HPDE6-E6E7 (cell line): ENCODE results near the gene TMEM222.
"Not testable (repeated sequence)": the region's sequence is repeated elsewhere in the genome, so short reads cannot be mapped to it uniquely, and the experiment has no call there.

Experiments
- DNase-seq: peaks from one replicate; pipeline ENCODE4 v3.0.0; 2011; ENCODE audit warnings: missing footprints; ENCODE audit errors: extremely low spot score

The TMEM222 gene

DNA sequence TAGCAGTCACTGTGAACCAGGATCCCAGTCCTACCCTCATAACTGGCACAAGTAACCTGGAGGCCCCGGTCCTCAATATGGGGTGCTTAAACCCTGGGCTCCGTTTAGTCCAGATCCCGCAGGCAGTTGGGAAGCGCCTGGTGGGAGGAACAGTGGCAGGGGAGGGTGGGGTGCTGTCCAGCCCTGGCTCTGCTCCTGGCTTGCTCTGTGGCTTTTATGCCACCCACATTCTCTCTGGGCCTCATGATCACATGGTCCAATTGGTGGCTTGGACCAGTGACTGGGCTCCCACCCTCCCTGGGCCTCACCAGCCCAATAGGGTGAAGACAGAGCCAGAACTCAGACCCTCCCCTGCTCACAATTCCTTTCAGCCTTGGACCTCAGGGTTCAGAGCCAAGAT is 58.3 kb downstream of the TMEM222 start:
- no peak for DNase-seq

DNA sequence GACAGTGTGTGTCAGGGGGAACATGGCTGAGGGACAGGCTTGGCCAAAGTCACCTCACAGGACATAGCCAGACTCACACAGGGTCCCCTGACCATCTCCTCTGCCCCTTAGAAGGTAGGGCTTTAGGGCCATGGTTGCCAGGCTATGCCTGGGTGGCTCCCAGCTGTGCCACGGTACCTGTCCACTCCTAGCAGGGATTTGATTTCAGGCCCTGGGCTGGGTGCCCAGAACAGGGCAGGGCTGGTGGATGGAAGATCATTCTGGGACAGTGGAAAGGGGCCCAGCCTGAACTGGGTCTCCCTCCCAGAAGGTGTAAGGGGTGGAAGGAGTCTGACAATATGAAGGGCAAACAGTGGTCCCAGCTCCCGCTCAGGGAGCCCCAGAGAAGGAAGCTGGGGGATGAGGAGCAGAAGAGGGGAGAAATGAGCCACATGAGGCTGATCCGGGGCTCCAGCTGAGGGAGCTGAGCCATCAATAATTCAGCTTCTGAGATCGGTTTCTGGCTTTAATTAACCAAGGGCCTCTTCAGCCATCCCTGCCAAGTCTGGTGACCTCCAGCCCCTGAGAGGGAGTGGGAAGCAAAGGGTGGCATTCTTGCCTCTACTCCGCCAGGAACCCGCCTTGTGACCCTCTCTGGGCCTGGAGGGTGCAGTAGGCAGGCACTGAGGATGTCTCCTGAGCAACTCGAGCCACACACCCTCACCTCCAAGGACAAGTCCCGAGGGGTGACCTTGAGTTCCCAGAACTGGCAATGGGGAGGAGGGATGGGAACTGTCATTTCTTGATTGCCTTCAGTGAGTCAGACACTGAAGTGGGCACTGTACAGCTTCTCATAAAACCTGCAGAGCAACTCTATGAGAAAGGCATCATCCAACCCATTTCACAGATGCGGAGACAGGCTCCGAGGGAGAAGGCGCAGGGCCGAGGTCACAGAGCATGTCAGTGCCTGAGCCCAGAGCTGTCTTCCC is 59.1 kb downstream of the TMEM222 start:
- DNase-seq = no peak

DNA sequence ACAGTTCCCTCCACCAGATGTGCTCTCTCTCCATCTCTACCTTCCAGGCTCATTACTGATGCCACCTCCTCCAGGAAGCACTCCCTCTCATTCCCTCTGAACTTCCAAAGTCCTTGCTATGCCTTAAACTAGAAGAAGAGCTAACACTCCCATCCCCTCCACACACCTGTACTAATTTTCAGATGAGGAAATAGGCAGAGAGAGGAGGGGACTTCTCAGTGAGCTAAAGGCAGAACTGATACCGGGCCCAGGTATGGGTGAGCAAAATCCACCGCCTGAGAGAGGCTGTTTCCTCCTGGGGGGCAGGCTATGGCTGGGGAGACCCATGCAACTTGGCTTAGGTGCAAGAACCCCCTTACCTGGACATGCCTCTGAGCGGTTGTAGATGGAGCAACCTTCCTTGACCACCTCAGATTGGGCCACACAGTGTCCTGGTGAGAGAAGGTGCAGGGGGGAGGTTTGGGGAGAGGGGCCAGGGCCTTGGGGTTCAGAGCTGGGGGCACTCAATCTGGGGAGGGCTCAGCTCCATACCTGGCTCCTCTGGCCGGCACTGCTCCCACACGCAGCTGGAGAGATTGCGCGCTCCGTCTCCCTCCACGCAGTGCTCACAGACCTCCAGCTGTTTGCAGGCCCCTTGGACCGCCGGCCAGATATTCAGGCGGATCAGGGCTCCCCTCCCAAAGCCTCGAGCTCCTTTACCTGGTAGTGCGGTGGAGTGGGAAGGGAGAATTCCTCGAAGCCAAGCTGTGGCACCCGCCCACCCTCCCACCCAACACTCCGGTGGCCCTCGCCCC is 60.2 kb downstream of the TMEM222 start:
- DNase-seq = no peak

DNA sequence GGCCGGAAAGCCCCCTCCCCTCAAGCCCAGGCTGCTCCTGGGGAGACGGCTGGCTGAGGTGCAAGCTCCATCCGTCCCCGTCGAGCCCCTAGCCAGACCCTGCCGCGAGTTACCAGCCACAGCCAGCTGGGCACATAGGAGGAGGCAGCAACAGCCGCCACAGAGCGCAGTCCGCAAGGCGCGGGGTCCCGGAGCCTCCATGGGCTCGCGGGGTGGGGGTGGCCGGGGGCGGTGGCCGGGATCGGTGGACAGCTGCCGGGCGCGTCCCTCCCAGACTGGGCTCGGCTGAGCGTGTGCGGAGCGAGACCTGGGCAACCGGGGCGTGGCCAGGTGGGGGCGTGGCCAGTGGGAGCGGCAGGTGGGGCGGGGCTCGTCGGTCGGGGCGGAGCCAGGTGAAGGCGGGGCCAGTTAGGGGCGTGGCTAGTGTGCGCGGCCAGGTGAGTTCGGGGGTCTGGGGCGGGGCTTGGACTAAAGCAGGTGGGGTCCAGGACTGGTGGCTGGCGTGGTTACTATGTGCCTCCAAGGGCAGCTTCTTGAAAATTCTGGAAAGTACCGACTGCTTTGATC is 61.2 kb downstream of the TMEM222 start, which contains the start of gene CD164L2:
Gene CD164L2 (minus strand): TSS at position 295 of the 567 bp plus-strand sequence. CDS start 94 bp downstream, at position 201.
- DNase-seq = peak; percentile 86

DNA sequence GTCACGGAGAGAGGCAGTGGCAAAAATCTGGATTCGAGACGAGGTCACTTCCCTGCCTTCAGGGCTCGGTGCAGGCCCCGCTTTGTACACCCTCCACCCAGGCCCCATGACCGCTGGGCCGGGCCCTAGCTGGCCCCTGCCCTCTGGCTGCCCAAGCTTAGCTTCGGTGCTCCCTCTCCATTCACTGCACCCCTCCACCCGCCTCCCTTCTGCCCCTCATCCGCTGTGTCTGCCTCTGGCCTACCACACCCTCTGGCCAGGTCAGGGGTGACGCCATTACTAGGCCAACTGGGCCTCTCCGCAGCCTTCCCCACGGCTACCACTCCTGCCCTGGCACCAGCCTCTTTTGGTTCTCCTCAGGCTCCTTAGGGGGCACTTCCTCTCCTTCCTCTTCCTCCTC is 61.7 kb downstream of the TMEM222 start:
- no peak for DNase-seq

DNA sequence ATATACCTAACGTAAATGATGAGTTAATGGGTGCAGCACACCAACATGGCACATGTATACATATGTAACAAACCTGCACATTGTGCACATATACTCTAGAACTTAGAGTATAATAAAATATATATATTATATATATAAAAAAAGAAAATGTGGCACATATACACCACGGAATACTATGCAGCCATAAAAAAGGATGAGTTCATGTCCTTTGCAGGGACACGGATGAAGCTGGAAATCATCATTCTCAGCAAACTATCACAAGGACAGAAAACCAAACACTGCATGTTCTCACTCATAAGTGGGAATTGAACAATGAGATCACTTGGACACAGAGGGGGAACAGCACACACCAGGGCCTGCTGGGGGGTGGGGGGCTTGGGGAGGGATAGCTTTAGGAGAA is 62.8 kb downstream of the TMEM222 start:
- DNase-seq = not testable (repeated sequence)
